Measurements from ENCODE around the gene SEMA3D. TPM values are rescaled to one million over a fixed set of nuclear protein-coding genes. Genes with fewer than 3 reads are reported as not detected.

The SEMA3D gene
- total and polyA plus RNA-seq, 9 of the 15 experiments (the other 6 are each of a cell fraction or from before 2014, with no cell fraction given) = 0.01 to 0.10 (median 0.04) TPM; not detected in 1

GRCh38 chr7:84950836-84951235 is 236.0 kb downstream of the SEMA3D start (continued):
- TF ChIP-seq TCF3 (CRISPR knock-in tag; IDR thresholded peaks at IDR 0.05) (no peak), MEF2D (tag; conservative IDR thresholded peaks at IDR 0.05; ENCODE audit: low read depth) (0 out of 2 replicates have a peak, but pooled peaks have one; percentile 42), ZMIZ1 (IDR thresholded peaks at IDR 0.05; ENCODE audit: low read depth in 2 of 2, low read length in 2 of 2) (no peak), ATF3 (IDR thresholded peaks at IDR 0.05) (peak; percentile 62), ATF3 (CRISPR knock-in tag; conservative IDR thresholded peaks at IDR 0.05) (no peak)
- TF ChIP-seq, protein P1, sequence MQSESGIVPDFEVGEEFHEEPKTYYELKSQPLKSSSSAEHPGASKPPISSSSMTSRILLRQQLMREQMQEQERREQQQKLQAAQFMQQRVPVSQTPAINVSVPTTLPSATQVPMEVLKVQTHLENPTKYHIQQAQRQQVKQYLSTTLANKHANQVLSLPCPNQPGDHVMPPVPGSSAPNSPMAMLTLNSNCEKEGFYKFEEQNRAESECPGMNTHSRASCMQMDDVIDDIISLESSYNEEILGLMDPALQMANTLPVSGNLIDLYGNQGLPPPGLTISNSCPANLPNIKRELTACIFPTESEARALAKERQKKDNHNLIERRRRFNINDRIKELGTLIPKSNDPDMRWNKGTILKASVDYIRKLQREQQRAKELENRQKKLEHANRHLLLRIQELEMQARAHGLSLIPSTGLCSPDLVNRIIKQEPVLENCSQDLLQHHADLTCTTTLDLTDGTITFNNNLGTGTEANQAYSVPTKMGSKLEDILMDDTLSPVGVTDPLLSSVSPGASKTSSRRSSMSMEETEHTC (IDR thresholded peaks at IDR 0.05) = no peak

Data from K562 (cell line).